Measurements from ENCODE around the gene PTF1A. TPM values are rescaled to one million over a fixed set of nuclear protein-coding genes. Genes with fewer than 3 reads are reported as not detected.

Gene PTF1A
- total RNA-seq, 1 experiment from 2014 or later, result not detected

DNA sequence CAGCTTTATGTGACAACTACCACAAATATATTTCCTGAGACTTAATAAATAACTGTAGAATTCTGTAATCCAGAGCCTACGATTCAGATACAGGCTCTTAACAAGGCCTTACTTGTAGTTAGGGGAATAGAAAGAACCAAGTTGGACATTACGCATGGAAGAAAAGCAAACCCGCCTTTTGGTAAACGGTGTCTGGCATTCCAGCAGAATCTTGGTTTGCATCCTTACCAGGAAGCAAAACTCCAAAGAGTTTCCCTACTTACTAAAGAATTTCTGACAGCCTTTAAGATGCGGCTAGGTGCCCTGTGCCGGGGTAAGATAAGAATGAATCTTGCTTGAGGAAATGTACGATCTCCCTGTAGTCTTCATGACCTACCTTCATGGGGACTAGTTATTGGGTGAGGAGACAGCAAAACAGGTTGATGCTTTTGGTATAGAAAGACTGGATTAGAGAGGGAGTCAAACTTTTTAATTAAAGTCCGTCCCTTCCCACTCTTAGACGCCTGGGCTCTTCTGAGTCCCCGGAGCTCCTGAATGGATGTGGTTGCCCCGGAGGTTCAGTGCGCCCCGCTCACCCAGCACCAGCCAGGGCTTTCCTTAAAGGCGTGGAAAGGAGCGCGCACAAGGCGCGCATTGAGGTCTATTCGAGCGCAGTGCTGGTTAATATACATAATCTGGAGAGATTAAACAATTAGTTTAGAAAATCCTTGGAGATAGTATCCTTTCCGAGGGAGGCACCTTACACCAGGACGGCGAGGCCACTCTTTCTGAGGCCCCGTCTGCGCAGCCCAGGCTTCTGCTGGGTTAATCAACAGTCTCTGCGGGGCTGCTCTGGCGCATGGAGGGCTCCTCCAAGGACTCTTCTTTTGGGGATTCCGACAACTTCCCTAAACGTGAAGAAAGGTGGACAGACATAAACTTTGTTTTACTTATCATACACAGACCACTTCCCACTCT lies 11.5 kb downstream of the PTF1A start:
- intact Hi-C loops (cut with micrococcal nuclease; ENCODE audit: unreplicated experiment), result no loop called here
- ChIA-PET CTCF (no interaction called here), POLR2A (no interaction called here)
- H3K27ac ChIP-seq (ENCODE audit: low read length), result no peak overlapping the region
- no TSS peak for BruUV-seq (replicated peaks)
- no peak overlapping the region for H3K4me3 ChIP-seq (ENCODE audit: low read depth in 2 of 2, low read length in 2 of 2)
- no peaks in the 10 kb centered on the region; the same call in 1 of the 2 replicates for H3K27me3 ChIP-seq (ENCODE audit: control insufficient read depth, insufficient read depth, low read length)
- no peak for TF ChIP-seq TCF7L2 (IDR thresholded peaks at IDR 0.05; ENCODE audit: low read depth, low read length)
- H3K36me3 ChIP-seq (ENCODE audit: control insufficient read depth, insufficient read depth, low read length), result no peaks in the 10 kb centered on the region
- ATAC-seq (no peak), DNase-seq (ENCODE audit: low read depth, low spot score) (no peak)
- in situ Hi-C loops (cut with HindIII; ENCODE audit: low pct_unique_long_range_greater_than_20kb, low sequenced_read_pairs), result no loop called here
- no peaks in the 10 kb centered on the region for H3K9me3 ChIP-seq (ENCODE audit: control insufficient read depth, insufficient read depth, low read depth, low read length)
- no peaks in the 10 kb centered on the region for H3K4me1 ChIP-seq (ENCODE audit: control insufficient read depth, insufficient read depth, low read length)

DNA sequence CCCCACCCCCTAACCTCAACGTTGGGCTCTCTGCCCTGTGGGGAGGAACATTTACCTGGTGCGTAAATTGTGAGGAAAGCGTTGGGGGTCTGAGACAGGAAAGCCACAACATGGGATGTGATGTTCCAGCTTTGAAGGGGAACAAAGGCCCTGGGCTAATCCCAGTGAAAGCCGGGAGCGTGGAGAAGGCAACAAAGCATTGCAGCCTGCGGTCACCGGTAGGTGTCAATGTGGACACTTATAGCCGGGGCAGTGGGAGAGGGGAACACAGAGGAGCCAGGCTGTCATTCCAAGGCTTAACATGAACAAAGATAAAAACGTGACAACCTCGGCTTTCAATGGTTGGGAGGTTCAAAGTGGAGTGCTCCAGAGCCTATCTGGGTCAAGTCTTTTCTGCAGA lies 12.7 kb downstream of the PTF1A start:
- no peaks in the 10 kb centered on the region for H3K36me3 ChIP-seq (ENCODE audit: control insufficient read depth, insufficient read depth, low read length)
- in situ Hi-C loops (cut with HindIII; ENCODE audit: low pct_unique_long_range_greater_than_20kb, low sequenced_read_pairs) (no loop called here), intact Hi-C loops (cut with micrococcal nuclease; ENCODE audit: unreplicated experiment) (no loop called here)
- H3K4me3 ChIP-seq (ENCODE audit: low read depth in 2 of 2, low read length in 2 of 2), result no peak overlapping the region
- no peak overlapping the region for H3K27ac ChIP-seq (ENCODE audit: low read length)
- H3K9me3 ChIP-seq (ENCODE audit: control insufficient read depth, insufficient read depth, low read depth, low read length), result no peaks in the 10 kb centered on the region
- ChIA-PET CTCF (no interaction called here), POLR2A (no interaction called here)
- no peaks in the 10 kb centered on the region; the same call in 1 of the 2 replicates for H3K27me3 ChIP-seq (ENCODE audit: control insufficient read depth, insufficient read depth, low read length)
- ATAC-seq, result no peak
- TF ChIP-seq, protein P1, sequence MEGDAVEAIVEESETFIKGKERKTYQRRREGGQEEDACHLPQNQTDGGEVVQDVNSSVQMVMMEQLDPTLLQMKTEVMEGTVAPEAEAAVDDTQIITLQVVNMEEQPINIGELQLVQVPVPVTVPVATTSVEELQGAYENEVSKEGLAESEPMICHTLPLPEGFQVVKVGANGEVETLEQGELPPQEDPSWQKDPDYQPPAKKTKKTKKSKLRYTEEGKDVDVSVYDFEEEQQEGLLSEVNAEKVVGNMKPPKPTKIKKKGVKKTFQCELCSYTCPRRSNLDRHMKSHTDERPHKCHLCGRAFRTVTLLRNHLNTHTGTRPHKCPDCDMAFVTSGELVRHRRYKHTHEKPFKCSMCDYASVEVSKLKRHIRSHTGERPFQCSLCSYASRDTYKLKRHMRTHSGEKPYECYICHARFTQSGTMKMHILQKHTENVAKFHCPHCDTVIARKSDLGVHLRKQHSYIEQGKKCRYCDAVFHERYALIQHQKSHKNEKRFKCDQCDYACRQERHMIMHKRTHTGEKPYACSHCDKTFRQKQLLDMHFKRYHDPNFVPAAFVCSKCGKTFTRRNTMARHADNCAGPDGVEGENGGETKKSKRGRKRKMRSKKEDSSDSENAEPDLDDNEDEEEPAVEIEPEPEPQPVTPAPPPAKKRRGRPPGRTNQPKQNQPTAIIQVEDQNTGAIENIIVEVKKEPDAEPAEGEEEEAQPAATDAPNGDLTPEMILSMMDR (IDR thresholded peaks at IDR 0.05), result no peak
- TF ChIP-seq POLR2AphosphoS5 (IDR thresholded peaks at IDR 0.05; ENCODE audit: low read depth, low read length) (no peak), TCF7L2 (IDR thresholded peaks at IDR 0.05; ENCODE audit: low read depth, low read length) (no peak), SIN3A (IDR thresholded peaks at IDR 0.05; ENCODE audit: borderline replicate concordance, insufficient read depth, low read depth, low read length) (no peak)
- TF ChIP-seq, protein P2, sequence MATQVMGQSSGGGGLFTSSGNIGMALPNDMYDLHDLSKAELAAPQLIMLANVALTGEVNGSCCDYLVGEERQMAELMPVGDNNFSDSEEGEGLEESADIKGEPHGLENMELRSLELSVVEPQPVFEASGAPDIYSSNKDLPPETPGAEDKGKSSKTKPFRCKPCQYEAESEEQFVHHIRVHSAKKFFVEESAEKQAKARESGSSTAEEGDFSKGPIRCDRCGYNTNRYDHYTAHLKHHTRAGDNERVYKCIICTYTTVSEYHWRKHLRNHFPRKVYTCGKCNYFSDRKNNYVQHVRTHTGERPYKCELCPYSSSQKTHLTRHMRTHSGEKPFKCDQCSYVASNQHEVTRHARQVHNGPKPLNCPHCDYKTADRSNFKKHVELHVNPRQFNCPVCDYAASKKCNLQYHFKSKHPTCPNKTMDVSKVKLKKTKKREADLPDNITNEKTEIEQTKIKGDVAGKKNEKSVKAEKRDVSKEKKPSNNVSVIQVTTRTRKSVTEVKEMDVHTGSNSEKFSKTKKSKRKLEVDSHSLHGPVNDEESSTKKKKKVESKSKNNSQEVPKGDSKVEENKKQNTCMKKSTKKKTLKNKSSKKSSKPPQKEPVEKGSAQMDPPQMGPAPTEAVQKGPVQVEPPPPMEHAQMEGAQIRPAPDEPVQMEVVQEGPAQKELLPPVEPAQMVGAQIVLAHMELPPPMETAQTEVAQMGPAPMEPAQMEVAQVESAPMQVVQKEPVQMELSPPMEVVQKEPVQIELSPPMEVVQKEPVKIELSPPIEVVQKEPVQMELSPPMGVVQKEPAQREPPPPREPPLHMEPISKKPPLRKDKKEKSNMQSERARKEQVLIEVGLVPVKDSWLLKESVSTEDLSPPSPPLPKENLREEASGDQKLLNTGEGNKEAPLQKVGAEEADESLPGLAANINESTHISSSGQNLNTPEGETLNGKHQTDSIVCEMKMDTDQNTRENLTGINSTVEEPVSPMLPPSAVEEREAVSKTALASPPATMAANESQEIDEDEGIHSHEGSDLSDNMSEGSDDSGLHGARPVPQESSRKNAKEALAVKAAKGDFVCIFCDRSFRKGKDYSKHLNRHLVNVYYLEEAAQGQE (IDR thresholded peaks at IDR 0.05; ENCODE audit: insufficient read depth in 1 of 2, low read depth in 2 of 2, low read length in 1 of 2), result no peak
- H3K4me1 ChIP-seq (ENCODE audit: control insufficient read depth, insufficient read depth, low read length), result no peaks in the 10 kb centered on the region
- DNase-seq (ENCODE audit: low read depth, low spot score), result no peak
- no TSS peak for BruUV-seq (replicated peaks)
